Osteocyte (in vitro differentiated cells): ENCODE results near the gene CNTNAP2. TPM values are rescaled to one million over a fixed set of nuclear protein-coding genes. Genes with fewer than 3 reads are reported as not detected.

Source experiments
- DNase-seq: peaks from one replicate; pipeline ENCODE4 v3.0.0; 2021; ENCODE audit warnings: mixed read lengths; ENCODE audit not compliant: unreplicated experiment; ENCODE audit errors: extremely low spot score
- H3K27ac Mint-ChIP-seq: one replicate; pipeline ENCODE4 v1.8.0; 2021; ENCODE audit warnings: mild to moderate bottlenecking, mixed read lengths; ENCODE audit not compliant: unreplicated experiment
- H3K27me3 Mint-ChIP-seq: one replicate; pipeline ENCODE4 v1.8.0; 2021; ENCODE audit warnings: mixed read lengths; ENCODE audit not compliant: unreplicated experiment
- H3K36me3 Mint-ChIP-seq: one replicate; pipeline ENCODE4 v1.8.0; 2021; ENCODE audit warnings: mixed read lengths; ENCODE audit not compliant: unreplicated experiment
- H3K4me1 Mint-ChIP-seq: one replicate; pipeline ENCODE4 v1.8.0; 2021; ENCODE audit warnings: mixed read lengths; ENCODE audit not compliant: unreplicated experiment
- H3K4me3 Mint-ChIP-seq: one replicate; pipeline ENCODE4 v1.8.0; 2021; ENCODE audit warnings: mild to moderate bottlenecking, moderate library complexity, mixed read lengths; ENCODE audit not compliant: unreplicated experiment
- H3K9me3 Mint-ChIP-seq: one replicate; pipeline ENCODE4 v1.8.0; 2021; ENCODE audit warnings: mixed read lengths; ENCODE audit not compliant: unreplicated experiment
- CTCF ChIP-seq: fragments of 200-600 bp; sonication (generic); IDR thresholded peaks from 2 replicates; pipeline ENCODE4 v1.5.0; 2021; ENCODE audit warnings: antibody characterized with exemption, mild to moderate bottlenecking, moderate library complexity
- total RNA-seq: library from RNA; stranded (reverse); gene quantifications from 2 replicates; pipeline ENCODE4 v1.2.1, GENCODE V29; 2021

The CNTNAP2 gene
- total RNA-seq, 1 donor from 2014 or later, result 1.4 TPM

- no peak for DNase-seq
- no peak for TF ChIP-seq CTCF
- no peaks in the 10 kb centered on the region for H3K27me3 Mint-ChIP-seq
- H3K36me3 Mint-ChIP-seq, result no peaks in the 10 kb centered on the region
- H3K9me3 Mint-ChIP-seq, result peaks cover 4% of the 10 kb centered on the region
- no peaks in the 10 kb centered on the region for H3K4me1 Mint-ChIP-seq
- no peak overlapping the region for H3K27ac Mint-ChIP-seq
- no peak overlapping the region for H3K4me3 Mint-ChIP-seq
Observed at GRCh38 chr7:148026713-148027112, 1910.1 kb downstream of the CNTNAP2 start.

GRCh38 chr7:148028165-148028564 is 1911.6 kb downstream of the CNTNAP2 start:
- peaks cover 4% of the 10 kb centered on the region for H3K9me3 Mint-ChIP-seq
- no peaks in the 10 kb centered on the region for H3K27me3 Mint-ChIP-seq
- TF ChIP-seq CTCF, result no peak
- H3K36me3 Mint-ChIP-seq, result no peaks in the 10 kb centered on the region
- no peak for DNase-seq
- no peak overlapping the region for H3K4me3 Mint-ChIP-seq
- no peak overlapping the region for H3K27ac Mint-ChIP-seq
- H3K4me1 Mint-ChIP-seq, result no peaks in the 10 kb centered on the region

- DNase-seq, result no peak
- Mint-ChIP-seq H3K36me3 (no peaks in the 10 kb centered on the region), H3K9me3 (peaks cover 8% of the 10 kb centered on the region), H3K27ac (no peak overlapping the region), H3K4me3 (no peak overlapping the region), H3K4me1 (no peaks in the 10 kb centered on the region), H3K27me3 (no peaks in the 10 kb centered on the region)
- TF ChIP-seq CTCF, result no peak
Observed at GRCh38 chr7:148031019-148031418, 1914.4 kb downstream of the CNTNAP2 start.

- no peaks in the 10 kb centered on the region for H3K36me3 Mint-ChIP-seq
- H3K4me1 Mint-ChIP-seq, result no peaks in the 10 kb centered on the region
- peaks cover 8% of the 10 kb centered on the region for H3K9me3 Mint-ChIP-seq
- no peak for TF ChIP-seq CTCF
- H3K27me3 Mint-ChIP-seq, result no peaks in the 10 kb centered on the region
- H3K4me3 Mint-ChIP-seq, result no peak overlapping the region
- DNase-seq, result no peak
- H3K27ac Mint-ChIP-seq, result no peak overlapping the region
Observed at GRCh38 chr7:148031811-148032210, 1915.2 kb downstream of the CNTNAP2 start.

- Mint-ChIP-seq H3K27ac (no peak overlapping the region), H3K36me3 (no peaks in the 10 kb centered on the region), H3K27me3 (no peaks in the 10 kb centered on the region), H3K4me3 (no peak overlapping the region), H3K4me1 (no peaks in the 10 kb centered on the region), H3K9me3 (peaks cover 13% of the 10 kb centered on the region)
- DNase-seq, result no peak
- no peak for TF ChIP-seq CTCF
Observed at GRCh38 chr7:148035950-148036349, 1919.3 kb downstream of the CNTNAP2 start.
